ENCODE data around the gene ZNF358.

DNA sequence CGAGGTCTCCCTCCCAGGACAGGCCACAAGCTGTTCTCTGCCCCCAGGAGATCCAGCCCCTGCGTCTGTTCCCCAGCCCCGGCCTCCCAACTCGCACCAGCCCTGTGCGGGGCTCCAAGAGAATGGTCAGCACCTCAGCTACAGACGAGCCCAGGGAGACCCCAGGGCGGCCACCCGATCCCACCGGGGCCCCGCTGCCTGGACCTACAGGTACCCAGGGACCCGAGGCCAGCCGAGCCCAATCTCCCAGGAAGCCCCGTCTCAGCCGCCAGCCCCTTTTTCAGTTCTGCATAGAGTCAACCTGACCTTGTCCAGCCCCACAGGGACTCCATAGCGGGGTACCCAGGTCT lies 25.5 kb downstream of the ZNF358 start:
- TF ChIP-seq, protein P1, sequence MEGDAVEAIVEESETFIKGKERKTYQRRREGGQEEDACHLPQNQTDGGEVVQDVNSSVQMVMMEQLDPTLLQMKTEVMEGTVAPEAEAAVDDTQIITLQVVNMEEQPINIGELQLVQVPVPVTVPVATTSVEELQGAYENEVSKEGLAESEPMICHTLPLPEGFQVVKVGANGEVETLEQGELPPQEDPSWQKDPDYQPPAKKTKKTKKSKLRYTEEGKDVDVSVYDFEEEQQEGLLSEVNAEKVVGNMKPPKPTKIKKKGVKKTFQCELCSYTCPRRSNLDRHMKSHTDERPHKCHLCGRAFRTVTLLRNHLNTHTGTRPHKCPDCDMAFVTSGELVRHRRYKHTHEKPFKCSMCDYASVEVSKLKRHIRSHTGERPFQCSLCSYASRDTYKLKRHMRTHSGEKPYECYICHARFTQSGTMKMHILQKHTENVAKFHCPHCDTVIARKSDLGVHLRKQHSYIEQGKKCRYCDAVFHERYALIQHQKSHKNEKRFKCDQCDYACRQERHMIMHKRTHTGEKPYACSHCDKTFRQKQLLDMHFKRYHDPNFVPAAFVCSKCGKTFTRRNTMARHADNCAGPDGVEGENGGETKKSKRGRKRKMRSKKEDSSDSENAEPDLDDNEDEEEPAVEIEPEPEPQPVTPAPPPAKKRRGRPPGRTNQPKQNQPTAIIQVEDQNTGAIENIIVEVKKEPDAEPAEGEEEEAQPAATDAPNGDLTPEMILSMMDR (IDR thresholded peaks at IDR 0.05; ENCODE audit: low read depth, low read length, poor library complexity, severe bottlenecking) = no peak
- no peak for TF ChIP-seq EZH2phosphoT487 (IDR thresholded peaks at IDR 0.05; ENCODE audit: borderline replicate concordance, low read length)

Data from DOHH2 (cell line).